ENCODE data around the gene QRFP. TPM values are rescaled to one million over a fixed set of nuclear protein-coding genes. Genes with fewer than 3 reads are reported as not detected.

QRFP gene
- total RNA-seq, 1 donor from 2014 or later = not detected

DNA sequence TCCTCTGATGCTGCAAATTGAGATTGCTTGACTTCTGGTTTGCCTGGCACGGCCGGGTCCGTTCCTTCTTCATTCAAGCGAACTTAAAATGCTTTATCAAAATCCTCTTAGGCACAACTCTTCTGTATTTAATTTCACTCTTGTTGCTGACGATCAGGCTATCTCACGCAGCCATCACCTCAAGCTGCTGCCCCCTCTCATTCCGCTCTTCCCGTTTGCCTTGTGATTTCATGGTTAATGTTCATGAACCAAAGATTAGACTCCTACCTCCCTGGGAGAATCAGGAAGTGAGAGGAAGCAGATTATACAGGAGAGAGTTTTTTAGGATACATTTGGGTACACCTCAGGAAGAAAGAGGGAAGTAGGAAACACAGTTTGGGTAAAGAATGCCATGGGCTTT is 22.6 kb downstream of the QRFP start:
- ChIA-PET POLR2A (no interaction called here), CTCF (no interaction called here)
- peaks cover 63% of the 10 kb centered on the region for H3K36me3 Mint-ChIP-seq (ENCODE audit: low read depth)
- H3K27me3 Mint-ChIP-seq = no peaks in the 10 kb centered on the region
- H3K4me1 Mint-ChIP-seq = peaks cover 17% of the 10 kb centered on the region
- no peak for DNase-seq
- H3K9me3 Mint-ChIP-seq = no peaks in the 10 kb centered on the region
- TF ChIP-seq CTCF (IDR thresholded peaks at IDR 0.05) = no peak
- no peak overlapping the region for H3K4me3 Mint-ChIP-seq
- intact Hi-C loops (cut with micrococcal nuclease) = no loop called here
- ATAC-seq (ENCODE audit: low read depth) = no peak
- no peak overlapping the region for H3K27ac Mint-ChIP-seq

- intact Hi-C loops (cut with micrococcal nuclease) = no loop called here
- Mint-ChIP-seq H3K27me3 (no peaks in the 10 kb centered on the region), H3K27ac (no peak overlapping the region), H3K4me1 (peaks cover 17% of the 10 kb centered on the region), H3K4me3 (no peak overlapping the region), H3K9me3 (no peaks in the 10 kb centered on the region), H3K36me3 (ENCODE audit: low read depth) (peaks cover 55% of the 10 kb centered on the region)
- no peak for DNase-seq
- ChIA-PET POLR2A (no interaction called here), CTCF (no interaction called here)
- no peak for ATAC-seq (ENCODE audit: low read depth)
- TF ChIP-seq CTCF (IDR thresholded peaks at IDR 0.05) = no peak
These were observed 23.6 kb downstream of the QRFP start for GRCh38 chr9:130872912-130873503.

DNA sequence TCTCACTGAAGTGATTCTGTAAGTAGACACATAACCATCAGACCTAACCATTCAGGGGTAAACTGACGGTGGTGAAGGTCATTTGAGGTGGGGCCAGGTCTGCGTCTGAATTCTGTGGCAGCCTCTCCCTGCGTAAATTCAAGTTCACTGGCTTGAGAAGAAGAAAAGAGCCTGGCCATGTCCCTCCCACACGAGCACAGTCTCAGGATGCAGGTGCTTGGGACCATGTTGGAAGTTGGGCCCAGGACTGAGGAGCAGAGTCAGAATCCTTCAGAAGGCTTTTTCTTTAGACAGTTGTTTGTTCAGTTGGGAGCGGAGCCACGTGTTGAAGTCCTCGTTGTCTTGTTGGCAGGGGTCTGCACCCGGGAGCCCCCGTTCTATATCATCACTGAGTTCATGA is 24.1 kb downstream of the QRFP start:
- no peak for DNase-seq
- H3K4me3 Mint-ChIP-seq = no peak overlapping the region
- intact Hi-C loops (cut with micrococcal nuclease) = no loop called here
- no peaks in the 10 kb centered on the region for H3K27me3 Mint-ChIP-seq
- ChIA-PET POLR2A (no interaction called here), CTCF (interaction anchor here (9.3 kb wide), 1 partner anchor 175 kb away, joined by 161 read pairs; no protein-coding TSS in a partner anchor)
- no peak for TF ChIP-seq CTCF (IDR thresholded peaks at IDR 0.05)
- no peaks in the 10 kb centered on the region for H3K9me3 Mint-ChIP-seq
- H3K36me3 Mint-ChIP-seq (ENCODE audit: low read depth) = peaks cover 54% of the 10 kb centered on the region
- H3K27ac Mint-ChIP-seq = no peak overlapping the region
- ATAC-seq (ENCODE audit: low read depth) = no peak
- H3K4me1 Mint-ChIP-seq = peaks cover 17% of the 10 kb centered on the region

- Mint-ChIP-seq H3K27ac (no peak overlapping the region), H3K36me3 (ENCODE audit: low read depth) (peaks cover 51% of the 10 kb centered on the region), H3K27me3 (no peaks in the 10 kb centered on the region), H3K4me1 (peaks cover 17% of the 10 kb centered on the region), H3K4me3 (no peak overlapping the region), H3K9me3 (no peaks in the 10 kb centered on the region)
- ATAC-seq (ENCODE audit: low read depth) = no peak
- ChIA-PET CTCF (interaction anchor here (9.3 kb wide), 1 partner anchor 175 kb away, joined by 161 read pairs; no protein-coding TSS in a partner anchor), POLR2A (no interaction called here)
- intact Hi-C loops (cut with micrococcal nuclease) = no loop called here
- DNase-seq = no peak
- TF ChIP-seq CTCF (IDR thresholded peaks at IDR 0.05) = no peak
These were observed 24.5 kb downstream of the QRFP start for GRCh38 chr9:130872093-130872492.

GRCh38 chr9:130871395-130872062 is 25.1 kb downstream of the QRFP start:
- ATAC-seq (ENCODE audit: low read depth) (no peak), DNase-seq (no peak)
- peaks cover 48% of the 10 kb centered on the region for H3K36me3 Mint-ChIP-seq (ENCODE audit: low read depth)
- CTCF ChIA-PET = interaction anchor here (0.9 to 9.3 kb wide), 2 partner anchors 19 to 176 kb away, joined by 3 to 161 read pairs; no protein-coding TSS in a partner anchor
- peaks cover 18% of the 10 kb centered on the region for H3K4me1 Mint-ChIP-seq
- peak overlapping the region; percentile 75 for H3K27ac Mint-ChIP-seq
- POLR2A ChIA-PET = interaction anchor here (1.9 kb wide), 1 partner anchor 175 kb away, joined by 6 read pairs; no protein-coding TSS in a partner anchor
- H3K27me3 Mint-ChIP-seq = no peaks in the 10 kb centered on the region
- H3K9me3 Mint-ChIP-seq = no peaks in the 10 kb centered on the region
- H3K4me3 Mint-ChIP-seq = no peak overlapping the region
- intact Hi-C loops (cut with micrococcal nuclease) = no loop called here
- no peak for TF ChIP-seq CTCF (IDR thresholded peaks at IDR 0.05)
